ENCODE data around the gene NR4A3. TPM values are rescaled to one million over a fixed set of nuclear protein-coding genes. Genes with fewer than 3 reads are reported as not detected.

NR4A3 gene
- total and polyA plus RNA-seq, 2 of the 13 experiments (the other 11 are each of a cell fraction or from before 2014, with no cell fraction given): 0.02 to 0.09 TPM

DNA sequence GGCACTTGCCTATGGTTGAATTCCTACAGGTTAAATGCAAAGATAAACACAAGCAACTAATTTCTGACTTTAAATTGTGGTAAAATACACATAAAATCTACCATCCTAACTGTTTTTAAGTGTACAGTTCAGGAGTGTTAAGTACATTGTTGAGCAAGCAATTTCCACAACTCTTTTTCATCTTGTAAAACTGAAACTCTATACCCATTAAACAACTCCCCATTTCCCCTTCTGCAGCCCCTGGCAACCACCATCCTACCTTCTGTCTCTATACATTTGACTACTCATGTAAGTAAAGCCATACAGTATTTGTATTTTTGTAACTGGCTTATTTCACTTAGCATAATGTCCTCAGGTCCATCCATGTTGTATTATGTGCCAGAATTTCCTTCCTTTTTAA lies 46.3 kb downstream of the NR4A3 start:
- in situ Hi-C loops (cut with HindIII; ENCODE audit: extremely low pct_ligation_motif_present, low pct_unique_long_range_greater_than_20kb) (no loop called here), intact Hi-C loops (cut with micrococcal nuclease; ENCODE audit: unreplicated experiment) (no loop called here)
- Histone ChIP-seq H3K4me3 (replicated peaks in 1 of 3; ENCODE audit: insufficient read depth in 1 of 3, low read depth in 2 of 3, low read length in 3 of 3) (no peak overlapping the region), H3K36me3 (replicated peaks in 1 of 2; ENCODE audit: control insufficient read depth in 1 of 2, insufficient read depth in 2 of 2, low read length in 2 of 2) (no peaks in the 10 kb centered on the region), H3K9ac (ENCODE audit: insufficient read depth, low read depth, low read length) (no peak overlapping the region), H3K9me3 (ENCODE audit: low read length) (no peaks in the 10 kb centered on the region), H2AFZ (ENCODE audit: low read length) (no peak overlapping the region), H3K79me2 (ENCODE audit: insufficient read depth, low read length) (no peaks in the 10 kb centered on the region), H3K4me2 (ENCODE audit: low read depth, low read length) (no peak overlapping the region), H3K4me1 (ENCODE audit: insufficient read depth, low read length) (no peaks in the 10 kb centered on the region), H3K27me3 (ENCODE audit: control insufficient read depth in 1 of 2, insufficient read depth in 2 of 2, low read length in 2 of 2) (no peaks in the 10 kb centered on the region), H4K20me1 (ENCODE audit: insufficient read depth, low read length) (no peaks in the 10 kb centered on the region), H3K27ac (ENCODE audit: extremely low read length, insufficient read depth, low read length) (no peak overlapping the region)
- FAIRE-seq (no peak), DNase-seq (ENCODE audit: low spot score) (no peak), ATAC-seq (no peak)
- CTCF ChIA-PET (ENCODE audit: low intra/inter-chr PET ratio, low total read pairs): no interaction called here
- POLR2A ChIA-PET: no interaction called here
- BruUV-seq (replicated peaks): no TSS peak
- TF ChIP-seq, protein P1, sequence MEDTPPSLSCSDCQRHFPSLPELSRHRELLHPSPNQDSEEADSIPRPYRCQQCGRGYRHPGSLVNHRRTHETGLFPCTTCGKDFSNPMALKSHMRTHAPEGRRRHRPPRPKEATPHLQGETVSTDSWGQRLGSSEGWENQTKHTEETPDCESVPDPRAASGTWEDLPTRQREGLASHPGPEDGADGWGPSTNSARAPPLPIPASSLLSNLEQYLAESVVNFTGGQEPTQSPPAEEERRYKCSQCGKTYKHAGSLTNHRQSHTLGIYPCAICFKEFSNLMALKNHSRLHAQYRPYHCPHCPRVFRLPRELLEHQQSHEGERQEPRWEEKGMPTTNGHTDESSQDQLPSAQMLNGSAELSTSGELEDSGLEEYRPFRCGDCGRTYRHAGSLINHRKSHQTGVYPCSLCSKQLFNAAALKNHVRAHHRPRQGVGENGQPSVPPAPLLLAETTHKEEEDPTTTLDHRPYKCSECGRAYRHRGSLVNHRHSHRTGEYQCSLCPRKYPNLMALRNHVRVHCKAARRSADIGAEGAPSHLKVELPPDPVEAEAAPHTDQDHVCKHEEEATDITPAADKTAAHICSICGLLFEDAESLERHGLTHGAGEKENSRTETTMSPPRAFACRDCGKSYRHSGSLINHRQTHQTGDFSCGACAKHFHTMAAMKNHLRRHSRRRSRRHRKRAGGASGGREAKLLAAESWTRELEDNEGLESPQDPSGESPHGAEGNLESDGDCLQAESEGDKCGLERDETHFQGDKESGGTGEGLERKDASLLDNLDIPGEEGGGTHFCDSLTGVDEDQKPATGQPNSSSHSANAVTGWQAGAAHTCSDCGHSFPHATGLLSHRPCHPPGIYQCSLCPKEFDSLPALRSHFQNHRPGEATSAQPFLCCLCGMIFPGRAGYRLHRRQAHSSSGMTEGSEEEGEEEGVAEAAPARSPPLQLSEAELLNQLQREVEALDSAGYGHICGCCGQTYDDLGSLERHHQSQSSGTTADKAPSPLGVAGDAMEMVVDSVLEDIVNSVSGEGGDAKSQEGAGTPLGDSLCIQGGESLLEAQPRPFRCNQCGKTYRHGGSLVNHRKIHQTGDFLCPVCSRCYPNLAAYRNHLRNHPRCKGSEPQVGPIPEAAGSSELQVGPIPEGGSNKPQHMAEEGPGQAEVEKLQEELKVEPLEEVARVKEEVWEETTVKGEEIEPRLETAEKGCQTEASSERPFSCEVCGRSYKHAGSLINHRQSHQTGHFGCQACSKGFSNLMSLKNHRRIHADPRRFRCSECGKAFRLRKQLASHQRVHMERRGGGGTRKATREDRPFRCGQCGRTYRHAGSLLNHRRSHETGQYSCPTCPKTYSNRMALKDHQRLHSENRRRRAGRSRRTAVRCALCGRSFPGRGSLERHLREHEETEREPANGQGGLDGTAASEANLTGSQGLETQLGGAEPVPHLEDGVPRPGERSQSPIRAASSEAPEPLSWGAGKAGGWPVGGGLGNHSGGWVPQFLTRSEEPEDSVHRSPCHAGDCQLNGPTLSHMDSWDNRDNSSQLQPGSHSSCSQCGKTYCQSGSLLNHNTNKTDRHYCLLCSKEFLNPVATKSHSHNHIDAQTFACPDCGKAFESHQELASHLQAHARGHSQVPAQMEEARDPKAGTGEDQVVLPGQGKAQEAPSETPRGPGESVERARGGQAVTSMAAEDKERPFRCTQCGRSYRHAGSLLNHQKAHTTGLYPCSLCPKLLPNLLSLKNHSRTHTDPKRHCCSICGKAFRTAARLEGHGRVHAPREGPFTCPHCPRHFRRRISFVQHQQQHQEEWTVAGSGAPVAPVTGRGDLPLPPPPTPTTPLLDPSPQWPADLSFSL (CRISPR knock-in tag; IDR thresholded peaks at IDR 0.05): no peak
- TF ChIP-seq MAFK (conservative IDR thresholded peaks at IDR 0.05 in 1 of 2, IDR thresholded peaks at IDR 0.05 in 1 of 2; ENCODE audit: low read length in 2 of 2) (no peak), MYC (CRISPR knock-in tag; IDR thresholded peaks at IDR 0.05; ENCODE audit: borderline replicate concordance) (no peak), MED8 (CRISPR knock-in tag; IDR thresholded peaks at IDR 0.05; ENCODE audit: insufficient replicate concordance) (no peak), MYNN (CRISPR knock-in tag; IDR thresholded peaks at IDR 0.05; ENCODE audit: low read depth) (no peak), SKI (IDR thresholded peaks at IDR 0.05; ENCODE audit: partially characterized antibody) (no peak), ZNF496 (CRISPR knock-in tag; IDR thresholded peaks at IDR 0.05; ENCODE audit: insufficient replicate concordance) (no peak), ZBTB8A (CRISPR knock-in tag; IDR thresholded peaks at IDR 0.05; ENCODE audit: borderline replicate concordance, low read depth) (no peak), ZNF326 (CRISPR knock-in tag; IDR thresholded peaks at IDR 0.05; ENCODE audit: borderline replicate concordance) (no peak), SAFB2 (CRISPR knock-in tag; IDR thresholded peaks at IDR 0.05; ENCODE audit: borderline replicate concordance, low read depth) (no peak), JUN (CRISPR knock-in tag; IDR thresholded peaks at IDR 0.05) (no peak), ZNF598 (CRISPR knock-in tag; IDR thresholded peaks at IDR 0.05; ENCODE audit: borderline replicate concordance) (no peak)
- TF ChIP-seq, protein P2, sequence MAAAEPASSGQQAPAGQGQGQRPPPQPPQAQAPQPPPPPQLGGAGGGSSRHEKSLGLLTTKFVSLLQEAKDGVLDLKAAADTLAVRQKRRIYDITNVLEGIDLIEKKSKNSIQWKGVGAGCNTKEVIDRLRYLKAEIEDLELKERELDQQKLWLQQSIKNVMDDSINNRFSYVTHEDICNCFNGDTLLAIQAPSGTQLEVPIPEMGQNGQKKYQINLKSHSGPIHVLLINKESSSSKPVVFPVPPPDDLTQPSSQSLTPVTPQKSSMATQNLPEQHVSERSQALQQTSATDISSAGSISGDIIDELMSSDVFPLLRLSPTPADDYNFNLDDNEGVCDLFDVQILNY (CRISPR knock-in tag; conservative IDR thresholded peaks at IDR 0.05): no peak
- TF ChIP-seq, protein P3, sequence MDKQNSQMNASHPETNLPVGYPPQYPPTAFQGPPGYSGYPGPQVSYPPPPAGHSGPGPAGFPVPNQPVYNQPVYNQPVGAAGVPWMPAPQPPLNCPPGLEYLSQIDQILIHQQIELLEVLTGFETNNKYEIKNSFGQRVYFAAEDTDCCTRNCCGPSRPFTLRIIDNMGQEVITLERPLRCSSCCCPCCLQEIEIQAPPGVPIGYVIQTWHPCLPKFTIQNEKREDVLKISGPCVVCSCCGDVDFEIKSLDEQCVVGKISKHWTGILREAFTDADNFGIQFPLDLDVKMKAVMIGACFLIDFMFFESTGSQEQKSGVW (CRISPR knock-in tag; IDR thresholded peaks at IDR 0.05; ENCODE audit: borderline replicate concordance): no peak
- TF ChIP-seq, protein P4, sequence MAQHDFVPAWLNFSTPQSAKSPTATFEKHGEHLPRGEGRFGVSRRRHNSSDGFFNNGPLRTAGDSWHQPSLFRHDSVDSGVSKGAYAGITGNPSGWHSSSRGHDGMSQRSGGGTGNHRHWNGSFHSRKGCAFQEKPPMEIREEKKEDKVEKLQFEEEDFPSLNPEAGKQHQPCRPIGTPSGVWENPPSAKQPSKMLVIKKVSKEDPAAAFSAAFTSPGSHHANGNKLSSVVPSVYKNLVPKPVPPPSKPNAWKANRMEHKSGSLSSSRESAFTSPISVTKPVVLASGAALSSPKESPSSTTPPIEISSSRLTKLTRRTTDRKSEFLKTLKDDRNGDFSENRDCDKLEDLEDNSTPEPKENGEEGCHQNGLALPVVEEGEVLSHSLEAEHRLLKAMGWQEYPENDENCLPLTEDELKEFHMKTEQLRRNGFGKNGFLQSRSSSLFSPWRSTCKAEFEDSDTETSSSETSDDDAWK (CRISPR knock-in tag; IDR thresholded peaks at IDR 0.05): no peak

All from HepG2 (cell line).